Measurements from ENCODE around the gene UBR2. TPM values are rescaled to one million over a fixed set of nuclear protein-coding genes. Genes with fewer than 3 reads are reported as not detected.
A peak's percentile ranks its signal among the peaks of the same experiment; 100 is the strongest.

UBR2 gene
- total and polyA plus RNA-seq, 9 of the 15 experiments (the other 6 are each of a cell fraction or from before 2014, with no cell fraction given) = 9.1 to 38.9 (median 23.4) TPM

GRCh38 chr6:42552380-42552779 is 11.4 kb upstream of the UBR2 start:
- peaks cover 10 to 16% of the 10 kb centered on the region in 2 experiments for H3K4me1 ChIP-seq (replicated peaks in 1 of 2; ENCODE audit: control insufficient read depth in 2 of 2, insufficient read depth in 2 of 2, low read length in 2 of 2)
- H4K20me1 ChIP-seq (replicated peaks; ENCODE audit: control insufficient read depth, insufficient read depth, low read length) = no peaks in the 10 kb centered on the region
- intact Hi-C loops (cut with micrococcal nuclease) (no loop called here), in situ Hi-C loops (cut with MboI) (no loop called here)
- WGBS (ENCODE audit: insufficient coverage, low coverage, missing lambda C conversion rate) = 39% methylated on average over 5 of the region's 5 CpGs
- DNase-seq (ENCODE audit: extremely low read depth in 1 of 4, low spot score in 3 of 4) (no peak), ATAC-seq (no peak), FAIRE-seq (no peak)
- no peak overlapping the region for H3K27ac ChIP-seq (ENCODE audit: extremely low read depth, low read depth, low read length)
- H3K9me3 ChIP-seq (replicated peaks; ENCODE audit: control insufficient read depth, insufficient read depth, low read depth, low read length) = no peaks in the 10 kb centered on the region
- no peaks in the 10 kb centered on the region for H3K79me2 ChIP-seq (ENCODE audit: control insufficient read depth, insufficient read depth, low read length)
- no peaks in the 10 kb centered on the region for H3K27me3 ChIP-seq (ENCODE audit: control insufficient read depth in 2 of 2, insufficient read depth in 2 of 2, low read length in 2 of 2)
- H3K4me2 ChIP-seq (ENCODE audit: insufficient read depth, low read length) = no peak overlapping the region
- POLR2A ChIA-PET = interaction anchor here (1.2 to 4.5 kb wide), 2 partner anchors 12 to 17 kb away, joined by 4 to 15 read pairs; partner anchors contain the start of gene UBR2
- H3K4me3 ChIP-seq = no peak overlapping the region
- no peak overlapping the region for H3K9ac ChIP-seq (ENCODE audit: insufficient read depth in 1 of 2, low read depth in 2 of 2, low read length in 2 of 2)
- CTCF ChIA-PET (ENCODE audit: low intra/inter-chr PET ratio) = no interaction called here
- H3K36me3 ChIP-seq (ENCODE audit: control insufficient read depth, insufficient read depth, low read length) = no peaks in the 10 kb centered on the region
- BruUV-seq (replicated peaks) = no TSS peak
- TF ChIP-seq ZNF121 (CRISPR knock-in tag; conservative IDR thresholded peaks at IDR 0.05) = peak; percentile 98
- no peak for TF ChIP-seq TBL1XR1 (IDR thresholded peaks at IDR 0.05; ENCODE audit: low read length in 2 of 2)
- TF ChIP-seq FOXJ2 (tag; IDR thresholded peaks at IDR 0.05) = no peak
- no peak for TF ChIP-seq SMAD4 (CRISPR knock-in tag; conservative IDR thresholded peaks at IDR 0.05)
- no peaks in the 10 kb centered on the region for H3K9me1 ChIP-seq (ENCODE audit: control insufficient read depth, insufficient read depth, low read length)
- no peak overlapping the region for H2AFZ ChIP-seq (ENCODE audit: low read depth, low read length)
